ENCODE results near the gene SULF2.

- TF ChIP-seq CTCF (IDR thresholded peaks at IDR 0.05; ENCODE audit: poor library complexity) = no peak
- TF ChIP-seq EZH2 (IDR thresholded peaks at IDR 0.05; ENCODE audit: borderline replicate concordance) = no peak
- no peak for TF ChIP-seq EZH2phosphoT487 (IDR thresholded peaks at IDR 0.05; ENCODE audit: low read depth, severe bottlenecking, unreplicated experiment)
Observed at GRCh38 chr20:47652794-47653193, 132.5 kb downstream of the SULF2 start.

Data from hepatocyte (in vitro differentiated cells).